ENCODE data around the gene MITF. TPM values are rescaled to one million over a fixed set of nuclear protein-coding genes. Genes with fewer than 3 reads are reported as not detected.

MITF gene
- total and polyA plus RNA-seq, 2 of the 4 experiments (the other 2 are of a cell fraction): 6.5 to 16.7 TPM

GRCh38 chr3:69786854-69787253 lies 47.6 kb downstream of the MITF start:
- dilution Hi-C loops (cut with HindIII; ENCODE audit: low sequenced_read_pairs, unreplicated experiment): no loop called here
- no peak for DNase-seq

More at GRCh38 chr3:69786854-69787253, 47.6 kb downstream of the MITF start:
- peak overlapping the region; percentile 81 for H3K27ac ChIP-seq (ENCODE audit: insufficient read depth, low read length)
- ChIA-PET CTCF (no interaction called here), POLR2A (ENCODE audit: unreplicated experiment) (no interaction called here)
- H4K5ac ChIP-seq (ENCODE audit: low read depth, low read length): peak overlapping the region; percentile 97
- peak overlapping the region; percentile 87 for H3K4ac ChIP-seq (ENCODE audit: low read depth, low read length)
- H2BK5ac ChIP-seq (ENCODE audit: low read depth, low read length, poor library complexity, severe bottlenecking): peak overlapping the region; percentile 92
- H3K4me1 ChIP-seq (ENCODE audit: control insufficient read depth, insufficient read depth, low read length): peaks cover 21% of the 10 kb centered on the region
- BruUV-seq (replicated peaks): no TSS peak
- no peak overlapping the region for H2AK9ac ChIP-seq (replicated peaks; ENCODE audit: low read depth, low read length, poor library complexity)
- H3K4me2 ChIP-seq (ENCODE audit: low read depth, low read length): peak overlapping the region; percentile 85; the same call in 1 of the 2 replicates
- 0 out of 2 replicates have a peak overlapping the region, but pooled peaks have one; percentile 14 for H3K9ac ChIP-seq (ENCODE audit: low read depth, low read length)
- H3K36me3 ChIP-seq (ENCODE audit: control insufficient read depth, insufficient read depth, low read length): no peaks in the 10 kb centered on the region
- in situ Hi-C loops (cut with MboI; ENCODE audit: low sequenced_read_pairs): no loop called here
- no peak overlapping the region for H2AFZ ChIP-seq (replicated peaks; ENCODE audit: low read length, poor library complexity)
- ATAC-seq (ENCODE audit: low read depth): no peak
- H2BK15ac ChIP-seq (ENCODE audit: low read depth, low read length): peak overlapping the region; percentile 97
- H2BK120ac ChIP-seq (ENCODE audit: low read depth, low read length): peak overlapping the region; percentile 81
- H4K20me1 ChIP-seq (ENCODE audit: insufficient read depth, low read length): no peaks in the 10 kb centered on the region
- H3K56ac ChIP-seq (ENCODE audit: extremely low read depth, insufficient read depth, low read length): peak overlapping the region; percentile 32; the same call in 1 of the 2 replicates
- H3K9me1 ChIP-seq (ENCODE audit: insufficient read depth, low read length): peaks cover 12% of the 10 kb centered on the region
- intact Hi-C loops (cut with micrococcal nuclease): no loop called here
- peak overlapping the region; percentile 55 to 84 for H4K8ac ChIP-seq (ENCODE audit: low read depth in 2 of 2, low read length in 2 of 2)
- H3K14ac ChIP-seq (replicated peaks; ENCODE audit: low read depth, low read length): peak overlapping the region; percentile 86
- peak overlapping the region; percentile 83 for H4K91ac ChIP-seq (ENCODE audit: insufficient read depth, low read depth, low read length)
- peak overlapping the region; percentile 98 for H2BK20ac ChIP-seq (ENCODE audit: low read depth, low read length)
- no peaks in the 10 kb centered on the region for H3K27me3 ChIP-seq (ENCODE audit: control insufficient read depth, insufficient read depth, low read length)
- H3K79me1 ChIP-seq (ENCODE audit: low read depth in 1 of 2, low read length in 2 of 2): peaks cover 18 to 30% of the 10 kb centered on the region in 2 experiments
- no peak for TF ChIP-seq CEBPB (IDR thresholded peaks at IDR 0.05; ENCODE audit: low read depth, low read length)
- TF ChIP-seq RCOR1 (IDR thresholded peaks at IDR 0.05; ENCODE audit: insufficient replicate concordance, low read length): no peak
- no peak for TF ChIP-seq RFX5 (IDR thresholded peaks at IDR 0.05; ENCODE audit: low read depth, low read length)
- no peak for TF ChIP-seq CHD1 (IDR thresholded peaks at IDR 0.05; ENCODE audit: low read depth, low read length)
- no peak for TF ChIP-seq POLR2A (IDR thresholded peaks at IDR 0.05; ENCODE audit: low read depth, low read length)
- no peak for TF ChIP-seq FOS (IDR thresholded peaks at IDR 0.05; ENCODE audit: low read depth, low read length)
- no peak for TF ChIP-seq MXI1 (IDR thresholded peaks at IDR 0.05; ENCODE audit: borderline replicate concordance, low read depth, low read length)
- no peak for TF ChIP-seq BHLHE40 (IDR thresholded peaks at IDR 0.05; ENCODE audit: low read depth, low read length)
- TF ChIP-seq ELK1 (IDR thresholded peaks at IDR 0.05; ENCODE audit: borderline replicate concordance, low read depth, low read length): no peak
- no peak for TF ChIP-seq RAD21 (IDR thresholded peaks at IDR 0.05; ENCODE audit: low read length)
- TF ChIP-seq, protein P1, sequence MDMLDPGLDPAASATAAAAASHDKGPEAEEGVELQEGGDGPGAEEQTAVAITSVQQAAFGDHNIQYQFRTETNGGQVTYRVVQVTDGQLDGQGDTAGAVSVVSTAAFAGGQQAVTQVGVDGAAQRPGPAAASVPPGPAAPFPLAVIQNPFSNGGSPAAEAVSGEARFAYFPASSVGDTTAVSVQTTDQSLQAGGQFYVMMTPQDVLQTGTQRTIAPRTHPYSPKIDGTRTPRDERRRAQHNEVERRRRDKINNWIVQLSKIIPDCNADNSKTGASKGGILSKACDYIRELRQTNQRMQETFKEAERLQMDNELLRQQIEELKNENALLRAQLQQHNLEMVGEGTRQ (IDR thresholded peaks at IDR 0.05; ENCODE audit: low read depth, low read length): no peak
- TF ChIP-seq MAZ (IDR thresholded peaks at IDR 0.05; ENCODE audit: borderline replicate concordance, low read depth, low read length): no peak
- TF ChIP-seq CTCF (conservative IDR thresholded peaks at IDR 0.05; ENCODE audit: low read depth, low read length): no peak
- no peak for TF ChIP-seq NFE2L2 (IDR thresholded peaks at IDR 0.05; ENCODE audit: low read depth, low read length)
- TF ChIP-seq SMC3 (IDR thresholded peaks at IDR 0.05; ENCODE audit: low read depth, low read length): no peak
- no peak for TF ChIP-seq MAFK (IDR thresholded peaks at IDR 0.05; ENCODE audit: low read depth, low read length)
- H3K23ac ChIP-seq (ENCODE audit: low read depth, low read length): peak overlapping the region; percentile 91
- H3K18ac ChIP-seq (ENCODE audit: low read depth, low read length): peak overlapping the region; percentile 100
- WGBS, 2 experiments (ENCODE audit: extremely low coverage in 2 of 2, insufficient read length in 1 of 2): no CpG with 5 or more reads among the region's 4 CpGs
- no peak overlapping the region for H3K4me3 ChIP-seq (ENCODE audit: insufficient read depth, low read depth, low read length)
- peak overlapping the region; percentile 96 for H2AK5ac ChIP-seq (ENCODE audit: low read depth, low read length)
- H3K9me3 ChIP-seq (ENCODE audit: control insufficient read depth, insufficient read depth, low read length): no peaks in the 10 kb centered on the region

All from IMR-90 (cell line).